HG02981 (cell line): ENCODE data around the gene VILL.
"Not testable (repeated sequence)": the region's sequence is repeated elsewhere in the genome, so short reads cannot be mapped to it uniquely, and the experiment has no call there.

Experiments used
- ATAC-seq: cut with Tn5 transposase; IDR thresholded peaks from one replicate; pipeline ENCODE4 v1.9.1; 2021; ENCODE audit warnings: mild to moderate bottlenecking, moderate library complexity; ENCODE audit not compliant: unreplicated experiment

VILL gene

DNA sequence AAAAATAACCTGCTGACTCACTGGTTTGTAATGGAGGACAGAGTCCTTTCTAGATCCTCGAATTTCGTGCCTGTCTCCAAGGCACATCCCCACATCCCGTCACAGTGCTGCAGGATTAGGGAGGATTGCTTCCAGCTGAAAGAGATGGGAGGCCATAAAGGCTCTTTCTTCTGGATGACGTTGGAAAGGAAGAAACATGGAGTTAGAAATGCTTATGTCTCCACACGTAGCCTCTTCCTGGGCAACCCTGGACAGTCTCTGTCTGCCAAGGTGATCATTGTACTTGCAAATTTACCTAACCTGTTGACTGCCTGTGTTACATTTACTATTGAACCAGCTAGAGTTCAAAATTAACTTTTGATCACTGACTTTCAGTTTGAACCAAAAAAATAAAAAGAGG, 27.6 kb upstream of the VILL start:
- no peak for ATAC-seq

DNA sequence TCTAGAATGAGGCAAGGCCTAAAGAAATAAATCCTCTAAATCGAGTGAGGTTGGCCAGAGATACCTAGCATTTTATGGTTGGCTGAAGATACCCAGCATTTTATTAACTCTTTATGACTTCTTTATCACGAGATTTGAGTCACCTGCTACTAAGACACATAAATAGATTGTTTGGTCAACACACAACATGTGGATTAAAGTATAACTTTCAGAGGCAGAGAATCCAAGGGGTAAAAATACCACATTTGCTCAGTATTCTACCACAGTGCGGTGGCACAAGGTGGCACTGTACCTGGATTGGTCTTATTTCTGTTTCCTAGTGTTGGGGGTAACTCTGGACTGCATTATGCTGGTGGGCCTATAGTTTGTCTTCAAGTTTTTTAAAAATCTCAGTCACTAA, 27.0 kb upstream of the VILL start:
- ATAC-seq = no peak

GRCh38 chr3:37964146-37964545, 26.4 kb upstream of the VILL start:
- no peak for ATAC-seq

DNA sequence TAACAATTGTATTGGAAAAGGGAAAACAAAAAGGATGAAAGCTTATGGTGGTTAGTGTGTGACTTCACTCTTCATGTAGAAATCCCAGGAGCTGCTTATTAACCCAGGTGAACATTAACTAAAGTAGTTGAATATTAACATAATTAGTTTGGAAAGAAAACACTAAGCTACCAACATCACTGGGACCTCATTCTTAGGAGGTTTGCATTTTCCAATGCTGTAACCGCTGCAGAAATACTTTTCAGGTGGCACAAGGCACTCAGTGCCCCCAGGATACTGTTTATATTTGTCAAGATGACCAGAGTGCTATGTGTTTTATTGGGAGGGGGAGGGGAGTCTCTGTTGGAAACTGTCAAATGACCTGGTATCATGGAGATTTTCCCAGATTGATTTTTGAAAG, 25.9 kb upstream of the VILL start:
- ATAC-seq = no peak

- peak; percentile 62 for ATAC-seq
Measured at GRCh38 chr3:37967260-37967881, 23.2 kb upstream of the VILL start.

GRCh38 chr3:37968199-37968598, 22.4 kb upstream of the VILL start:
- no peak for ATAC-seq

- ATAC-seq = no peak
Measured at GRCh38 chr3:37968813-37969595, 21.6 kb upstream of the VILL start.

DNA sequence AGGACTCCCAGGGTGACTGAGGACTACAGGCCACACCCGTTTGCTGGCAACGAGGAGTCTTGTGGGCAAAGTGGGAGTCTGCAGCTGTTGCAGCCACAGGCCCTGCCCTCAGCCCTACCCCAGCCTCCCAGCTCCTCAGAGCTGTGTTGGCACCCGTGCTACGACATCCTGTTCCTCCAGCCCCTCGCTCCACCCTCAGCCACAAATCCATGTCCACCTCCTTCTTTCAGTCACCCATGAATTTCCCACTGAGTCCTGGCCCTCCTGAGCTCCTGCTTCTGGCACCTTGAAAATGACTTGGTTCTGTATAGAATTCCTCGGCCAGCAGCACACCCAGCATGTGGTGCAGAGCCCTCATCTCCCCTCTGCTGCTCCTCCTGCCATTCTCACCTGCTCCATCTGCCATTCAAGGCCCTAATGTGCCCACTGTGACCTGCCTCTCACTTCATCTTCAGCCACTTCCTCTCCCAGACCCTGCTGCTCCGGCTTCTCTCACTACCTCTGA, 20.9 kb upstream of the VILL start:
- ATAC-seq = no peak

- ATAC-seq = no peak
Measured at GRCh38 chr3:37970802-37971201, 19.8 kb upstream of the VILL start.

DNA sequence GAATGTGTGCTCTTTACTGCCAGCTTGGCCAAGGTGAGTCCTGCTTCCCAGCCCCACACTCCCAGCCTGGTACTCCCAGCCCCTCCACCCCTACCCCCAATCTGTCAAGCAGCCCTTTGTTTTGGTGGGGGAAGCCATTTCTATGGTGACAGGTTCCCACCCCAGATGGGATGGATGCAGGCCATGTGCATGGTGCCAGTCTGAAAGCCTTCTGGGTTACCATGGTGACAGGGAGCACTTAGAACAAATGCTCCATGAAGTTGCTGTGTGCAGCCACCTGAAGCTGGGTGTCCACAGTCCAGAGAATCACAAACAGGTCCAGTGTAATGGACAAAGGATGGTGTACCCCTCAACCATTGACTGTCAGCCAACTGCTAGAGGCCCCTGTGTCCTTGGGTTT, 19.1 kb upstream of the VILL start:
- no peak for ATAC-seq

DNA sequence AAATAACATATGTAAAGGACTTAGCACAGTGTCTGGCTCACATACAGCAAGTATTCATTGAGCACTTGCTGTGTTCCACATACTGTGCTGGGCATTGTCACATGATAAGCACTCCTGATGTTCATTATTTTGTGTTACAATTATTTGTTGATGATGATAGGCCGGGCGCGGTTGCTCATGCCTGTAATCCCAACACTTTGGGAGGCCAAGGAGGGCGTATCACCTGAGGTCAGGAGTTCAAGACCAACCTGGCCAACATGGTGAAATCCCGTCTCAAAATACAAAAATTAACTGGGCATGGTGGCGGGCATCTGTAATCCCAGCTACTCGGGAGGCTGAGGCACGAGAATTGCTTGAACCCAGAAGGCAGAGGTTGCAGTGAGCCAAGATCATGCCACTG, 18.5 kb upstream of the VILL start:
- not testable (repeated sequence) for ATAC-seq

GRCh38 chr3:37973246-37974054, 17.1 kb upstream of the VILL start:
- no peak for ATAC-seq

- ATAC-seq = peak; percentile 93
Measured at GRCh38 chr3:37974121-37975083, 16.2 kb upstream of the VILL start.

DNA sequence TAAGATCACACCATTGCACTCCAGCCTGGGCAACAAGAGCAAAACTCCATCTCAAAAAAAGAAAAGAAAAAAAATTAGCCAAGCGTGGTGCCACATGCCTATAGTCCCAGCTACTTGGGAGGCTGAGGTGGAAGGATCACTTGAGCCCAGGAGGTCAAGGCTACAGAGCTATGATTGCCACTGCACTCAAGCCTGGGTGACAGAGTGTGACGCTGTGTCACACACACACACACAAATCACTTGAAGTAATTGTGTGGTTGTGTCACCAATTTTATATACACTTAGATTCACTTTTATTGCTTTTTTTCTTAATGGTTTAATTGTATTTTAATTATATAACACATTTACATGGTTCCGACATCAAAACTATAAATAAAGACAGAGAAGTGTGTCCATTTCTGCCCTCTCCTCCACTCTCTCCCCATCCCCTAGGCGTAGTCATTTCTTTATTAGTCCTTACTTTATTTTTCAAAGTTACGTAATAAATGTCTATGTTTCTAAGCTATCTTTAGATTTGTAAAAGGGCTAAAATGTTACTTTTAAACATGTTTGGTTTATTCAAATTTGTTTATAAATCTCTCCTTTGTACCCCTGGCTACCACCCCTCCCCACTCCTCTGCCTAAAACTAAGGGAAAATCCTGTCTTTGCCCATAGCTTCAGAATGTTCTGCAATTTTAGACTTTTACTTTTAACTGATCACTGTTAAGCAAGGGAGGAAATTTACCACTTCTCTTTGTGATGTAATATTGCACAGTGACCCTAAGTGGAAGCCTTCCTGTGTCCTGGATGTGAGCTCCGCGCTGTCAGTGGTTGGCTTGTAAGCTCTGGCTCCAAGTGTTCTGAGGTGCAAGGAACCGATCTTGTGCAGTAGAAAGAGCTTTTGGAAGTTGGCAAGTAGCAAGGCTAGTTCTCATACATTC, 10.8 kb upstream of the VILL start:
- no peak for ATAC-seq

DNA sequence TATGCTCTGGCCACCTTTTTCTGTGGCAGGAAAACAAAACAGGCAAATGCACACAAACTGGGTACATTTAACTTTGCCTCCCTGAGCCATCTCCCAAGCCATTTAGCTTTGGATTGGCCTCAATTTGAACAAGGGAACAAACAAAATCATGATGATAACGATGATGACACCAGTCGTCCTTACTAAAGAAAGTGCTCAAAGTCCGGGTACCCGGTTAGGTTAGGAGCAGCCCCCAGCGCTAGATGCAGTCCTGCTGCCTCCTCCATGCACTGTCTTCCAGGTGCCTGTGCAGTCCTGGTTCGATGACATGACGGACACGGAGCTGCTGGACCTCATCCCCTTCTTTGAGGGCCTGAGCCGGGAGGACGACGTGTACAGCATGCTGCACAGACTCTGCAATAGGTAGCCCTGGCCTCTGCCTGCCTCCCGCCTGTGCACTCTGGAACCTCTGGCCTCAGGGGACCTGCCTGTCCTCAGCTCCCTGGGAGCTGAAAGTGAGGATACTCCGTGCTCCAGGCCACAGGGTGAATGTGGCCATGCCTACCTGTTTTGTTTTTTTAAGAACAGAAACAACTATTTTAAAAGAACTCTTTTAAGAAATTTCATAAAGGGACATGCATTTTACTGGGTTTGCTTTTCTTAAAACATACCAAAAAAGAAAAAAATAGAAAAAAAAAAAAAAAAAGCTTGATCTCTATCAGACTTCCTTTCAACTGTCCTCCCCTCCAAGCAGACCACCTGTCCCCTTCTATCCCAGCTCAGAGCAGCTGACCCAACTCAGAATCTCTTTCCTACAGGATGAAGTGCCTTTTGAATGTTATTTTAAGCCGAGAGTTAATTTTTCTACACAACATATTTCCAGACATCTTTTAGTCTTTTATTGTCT, 9.9 kb upstream of the VILL start:
- ATAC-seq = no peak

DNA sequence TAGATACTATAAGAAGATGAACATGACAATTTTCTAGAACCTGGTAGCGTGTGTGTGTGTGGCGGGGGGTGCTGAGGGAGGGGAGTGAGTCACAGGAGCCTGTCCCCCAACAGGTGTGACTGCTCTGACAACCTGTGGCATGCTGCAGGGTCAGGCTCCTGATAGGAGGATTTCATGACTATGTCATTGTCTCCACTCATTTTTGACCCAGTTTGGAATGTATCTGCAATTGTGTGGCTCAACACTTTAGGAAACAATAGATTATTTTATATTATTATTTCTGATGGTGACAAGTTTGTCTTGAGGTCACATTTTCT, 9.3 kb upstream of the VILL start:
- ATAC-seq = no peak

GRCh38 chr3:37982331-37982730, 8.3 kb upstream of the VILL start:
- ATAC-seq = no peak

DNA sequence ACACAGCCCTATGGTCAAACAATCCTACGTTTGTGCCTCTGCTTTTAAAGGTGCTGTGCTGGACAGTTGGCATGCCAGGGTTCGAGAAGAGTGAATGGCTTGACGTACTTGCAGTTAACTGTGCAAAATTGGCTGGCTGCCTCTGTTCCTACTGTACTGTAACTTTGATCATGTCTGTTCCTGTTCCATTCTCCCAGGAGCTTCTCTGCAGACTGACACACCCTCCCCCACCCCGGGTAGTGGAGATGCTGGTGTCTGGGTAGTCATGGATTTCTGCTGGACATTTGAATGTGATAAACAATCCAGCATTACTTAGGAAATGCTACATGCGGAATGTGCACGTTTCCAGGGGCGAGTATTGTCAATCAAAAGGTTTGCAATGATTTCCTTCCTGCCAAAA, 6.5 kb upstream of the VILL start:
- no peak for ATAC-seq

- ATAC-seq = no peak
Measured at GRCh38 chr3:37984596-37984995, 6.0 kb upstream of the VILL start.
